Karpas-422 (cell line): Measurements from ENCODE around the gene WNT3A. TPM values are rescaled to one million over a fixed set of nuclear protein-coding genes. Genes with fewer than 3 reads are reported as not detected.

Experiments
- DNase-seq: peaks from one replicate; pipeline ENCODE4 v3.0.0-alpha.2; 2015
- H2AFZ ChIP-seq: fragments of 200-600 bp; sonication (generic); 2 replicates; pipeline ENCODE4 v1.6.1; 2014; ENCODE audit warnings: antibody characterized with exemption, low read length, mixed read lengths
- H3K27ac ChIP-seq: fragments of 200-600 bp; sonication (generic); 2 replicates; pipeline ENCODE4 v1.5.1; 2014; ENCODE audit warnings: mild to moderate bottlenecking, low read length, moderate library complexity
- H3K27me3 ChIP-seq: fragments of 200-600 bp; sonication (generic); 2 replicates; pipeline ENCODE4 v1.6.1; 2014; ENCODE audit warnings: low read length, mixed read lengths
- H3K36me3 ChIP-seq: fragments of 200-600 bp; sonication (generic); 2 replicates; pipeline ENCODE4 v1.6.1; 2014; ENCODE audit warnings: low read length, mixed read lengths; ENCODE audit not compliant: insufficient read depth
- H3K4me1 ChIP-seq: fragments of 200-600 bp; sonication (generic); 2 replicates; pipeline ENCODE4 v1.6.1; 2014; ENCODE audit warnings: mild to moderate bottlenecking, low read length, mixed read lengths
- H3K4me2 ChIP-seq: fragments of 200-600 bp; sonication (generic); 2 replicates; pipeline ENCODE4 v1.6.1; 2014; ENCODE audit warnings: low read length, low read depth, mild to moderate bottlenecking; ENCODE audit not compliant: poor library complexity, severe bottlenecking
- H3K4me3 ChIP-seq: fragments of 200-600 bp; sonication (generic); 2 replicates; pipeline ENCODE4 v1.5.1; 2014; ENCODE audit warnings: mild to moderate bottlenecking, antibody characterized with exemption, low read length, mixed read lengths
- H3K79me2 ChIP-seq: fragments of 200-600 bp; sonication (generic); 2 replicates; pipeline ENCODE4 v1.6.1; 2014; ENCODE audit warnings: mild to moderate bottlenecking, low read length, mixed read lengths
- H3K9ac ChIP-seq: fragments of 200-600 bp; sonication (generic); 2 replicates; pipeline ENCODE4 v1.6.0; 2014; ENCODE audit warnings: low read length
- H3K9me2 ChIP-seq: fragments of 200-600 bp; sonication (generic), shearing (Covaris generic); replicated peaks from 2 replicates; pipeline ENCODE4 v1.6.0; 2014; ENCODE audit warnings: mild to moderate bottlenecking, low read length, moderate library complexity; ENCODE audit not compliant: insufficient read depth
- H3K9me3 ChIP-seq: fragments of 300-700, 200-600 bp; sonication (generic); 2 replicates; pipeline ENCODE4 v1.6.1; 2014; ENCODE audit warnings: low read length, mixed read lengths
- H4K20me1 ChIP-seq: fragments of 200-600 bp; sonication (generic); 2 replicates; pipeline ENCODE4 v1.6.1; 2014; ENCODE audit warnings: mild to moderate bottlenecking, antibody characterized with exemption, low read length, low read depth; ENCODE audit not compliant: insufficient read depth
- small RNA-seq: library from RNA; depleted of rRNA; stranded (forward); fragments of <200 nt; gene quantifications from one replicate; pipeline ENCODE3, GENCODE V24; 2014
- total RNA-seq: library from RNA; depleted of rRNA; stranded (reverse); fragments of >200 nt; shearing (Covaris generic); gene quantifications from 2 replicates; pipeline ENCODE4 v1.2.3, GENCODE V29; 2014; ENCODE audit warnings: low replicate concordance; rRNA removed

WNT3A gene
- total RNA-seq, 1 experiment from 2014 or later: not detected

- Histone ChIP-seq H3K4me2 (peak overlapping the region; percentile 90), H2AFZ (no peak overlapping the region), H3K36me3 (peaks cover 9% of the 10 kb centered on the region; the same call in 1 of the 2 replicates), H3K4me3 (peak overlapping the region; percentile 87), H3K4me1 (peaks cover 30% of the 10 kb centered on the region), H3K9ac (peak overlapping the region; percentile 87), H3K9me2 (no peaks in the 10 kb centered on the region), H3K27me3 (no peaks in the 10 kb centered on the region), H4K20me1 (no peaks in the 10 kb centered on the region), H3K79me2 (peaks cover 26% of the 10 kb centered on the region), H3K27ac (no peak overlapping the region), H3K9me3 (no peaks in the 10 kb centered on the region)
- DNase-seq: peak; percentile 55
These were observed 101.9 kb downstream of the WNT3A start for GRCh38 chr1:228108742-228109072.

- Histone ChIP-seq H3K27ac (peak within 1 kb of the TSS; percentile 19; the same call in 1 of the 2 replicates), H4K20me1 (no peaks in the 10 kb centered on the region), H3K9me3 (no peaks in the 10 kb centered on the region), H3K9me2 (no peaks in the 10 kb centered on the region), H2AFZ (peak within 1 kb of the TSS; percentile 52; the same call in 1 of the 2 replicates), H3K36me3 (peaks cover 9% of the 10 kb centered on the region; the same call in 1 of the 2 replicates), H3K4me1 (peaks cover 24% of the 10 kb centered on the region), H3K79me2 (peaks cover 26% of the 10 kb centered on the region), H3K27me3 (no peaks in the 10 kb centered on the region), H3K4me3 (peak within 1 kb of the TSS; percentile 87), H3K9ac (peak within 1 kb of the TSS; percentile 87), H3K4me2 (peak within 1 kb of the TSS; percentile 90)
- DNase-seq: peak; percentile 98
These were observed 102.5 kb downstream of the WNT3A start, which contains the start of gene MRPL55 for GRCh38 chr1:228109073-228109961. Gene MRPL55 (minus strand): TSS chr1:228109299. CDS start chr1:228108260, 1,039 bp downstream.

GRCh38 chr1:228109962-228110488 lies 103.2 kb downstream of the WNT3A start:
- Histone ChIP-seq H3K4me2 (peak overlapping the region; percentile 87), H2AFZ (peak overlapping the region; percentile 52; the same call in 1 of the 2 replicates), H3K4me1 (peaks cover 19% of the 10 kb centered on the region), H3K9me3 (no peaks in the 10 kb centered on the region), H3K27me3 (no peaks in the 10 kb centered on the region), H3K27ac (peak overlapping the region; percentile 19; the same call in 1 of the 2 replicates), H3K36me3 (peaks cover 9% of the 10 kb centered on the region; the same call in 1 of the 2 replicates), H4K20me1 (no peaks in the 10 kb centered on the region), H3K79me2 (peaks cover 27% of the 10 kb centered on the region), H3K9me2 (no peaks in the 10 kb centered on the region), H3K4me3 (peak overlapping the region; percentile 87), H3K9ac (peak overlapping the region; percentile 84)
- no peak for DNase-seq

GRCh38 chr1:228110556-228110955 lies 103.8 kb downstream of the WNT3A start:
- Histone ChIP-seq H3K27ac (no peak overlapping the region; the same call in 1 of the 2 replicates), H3K4me1 (peaks cover 19% of the 10 kb centered on the region), H3K36me3 (peaks cover 8% of the 10 kb centered on the region; the same call in 1 of the 2 replicates), H4K20me1 (no peaks in the 10 kb centered on the region), H3K27me3 (no peaks in the 10 kb centered on the region), H3K4me2 (no peak overlapping the region), H3K9me2 (no peaks in the 10 kb centered on the region), H2AFZ (no peak overlapping the region), H3K79me2 (peaks cover 31% of the 10 kb centered on the region), H3K9me3 (no peaks in the 10 kb centered on the region), H3K9ac (no peak overlapping the region), H3K4me3 (no peak overlapping the region)
- no peak for DNase-seq

Small RNA genes lying within 50 kb of the gene (small RNA-seq; reads per million reads assigned to genes)
- not detected for gene SEPT14P17

Other genes starting within 250 kb of the WNT3A start
- not detected in 2 replicates for gene PRSS38, start 191.3 kb upstream of the WNT3A start, total RNA-seq
- gene WNT9A, start 59.1 kb upstream of the WNT3A start, total RNA-seq: not detected in 2 replicates
- 107 and 139 TPM in 2 replicates for gene ARF1, start 75.7 kb downstream of the WNT3A start, total RNA-seq
- 10.4 and 24.7 TPM in 2 replicates for gene C1orf35, start 96.3 kb downstream of the WNT3A start, total RNA-seq
- gene MRPL55, start 102.3 kb downstream of the WNT3A start, total RNA-seq: 76.6 and 79.2 TPM in 2 replicates
- 74.4 and 203 TPM in 2 replicates for gene GUK1, start 133.3 kb downstream of the WNT3A start, total RNA-seq
- 0.69 TPM in 1 of 2 replicates, not detected in the other for gene GJC2, start 142.9 kb downstream of the WNT3A start, total RNA-seq
- 3.2 and 3.6 TPM in 2 replicates for gene IBA57, start 158.8 kb downstream of the WNT3A start, total RNA-seq
- 17.5 and 24.4 TPM in 2 replicates for gene OBSCN, start 201.0 kb downstream of the WNT3A start, total RNA-seq